AG20443 (cell line): ENCODE data around the gene HFE.

Source experiments
- DNase-seq: peaks from one replicate; pipeline ENCODE4 v3.0.0; 2012; ENCODE audit warnings: low spot score, mixed read lengths

HFE gene

DNA sequence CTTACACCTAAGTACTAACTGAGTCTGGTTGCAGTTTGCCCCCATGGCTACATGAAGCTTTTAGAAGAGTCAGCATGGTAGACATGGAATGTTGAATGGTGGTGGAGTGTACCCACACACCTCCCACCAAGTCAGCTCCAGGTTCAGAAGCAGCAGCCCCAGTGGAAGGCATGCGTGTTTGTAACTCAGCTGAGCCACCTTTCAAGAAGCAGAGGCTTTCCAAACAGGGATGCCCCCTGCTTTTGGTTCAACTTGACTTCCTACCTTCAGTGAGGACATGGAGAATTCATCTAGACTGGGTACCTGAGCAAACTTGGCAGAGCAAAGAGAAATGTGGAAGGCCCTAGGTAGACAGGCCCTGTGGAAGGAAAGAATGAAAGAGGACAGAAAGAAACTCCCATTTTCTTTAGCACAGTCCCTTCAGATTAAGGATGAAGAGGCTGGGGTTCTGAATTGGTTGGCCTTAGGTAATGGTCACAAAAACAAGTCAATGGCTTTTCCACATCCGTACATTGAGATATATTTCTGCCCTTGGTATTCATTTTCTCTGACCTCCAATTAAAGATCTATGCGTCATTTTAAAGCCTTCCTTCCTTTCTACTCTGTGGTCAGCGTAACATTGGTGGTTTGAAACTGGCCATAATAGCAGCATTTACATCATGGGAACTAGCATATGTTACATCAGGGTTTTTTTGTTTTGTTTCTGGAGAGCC, 53.2 kb downstream of the HFE start:
- no peak for DNase-seq

DNA sequence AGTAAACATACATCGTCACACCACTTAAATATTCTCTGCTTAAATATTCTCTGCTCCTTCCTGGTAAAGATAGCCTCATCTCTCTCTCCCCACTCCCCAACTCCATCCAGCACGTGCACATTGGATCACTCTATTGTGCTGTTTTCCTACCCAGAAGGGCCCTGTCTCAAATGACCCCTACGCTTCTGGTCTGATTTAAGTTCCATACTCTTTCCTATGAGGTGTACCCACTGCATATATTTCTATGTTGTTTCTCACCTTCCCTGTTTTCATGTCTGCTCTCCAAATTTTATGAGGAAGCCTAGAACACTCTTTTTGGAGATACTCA, 53.7 kb downstream of the HFE start:
- no peak for DNase-seq

DNA sequence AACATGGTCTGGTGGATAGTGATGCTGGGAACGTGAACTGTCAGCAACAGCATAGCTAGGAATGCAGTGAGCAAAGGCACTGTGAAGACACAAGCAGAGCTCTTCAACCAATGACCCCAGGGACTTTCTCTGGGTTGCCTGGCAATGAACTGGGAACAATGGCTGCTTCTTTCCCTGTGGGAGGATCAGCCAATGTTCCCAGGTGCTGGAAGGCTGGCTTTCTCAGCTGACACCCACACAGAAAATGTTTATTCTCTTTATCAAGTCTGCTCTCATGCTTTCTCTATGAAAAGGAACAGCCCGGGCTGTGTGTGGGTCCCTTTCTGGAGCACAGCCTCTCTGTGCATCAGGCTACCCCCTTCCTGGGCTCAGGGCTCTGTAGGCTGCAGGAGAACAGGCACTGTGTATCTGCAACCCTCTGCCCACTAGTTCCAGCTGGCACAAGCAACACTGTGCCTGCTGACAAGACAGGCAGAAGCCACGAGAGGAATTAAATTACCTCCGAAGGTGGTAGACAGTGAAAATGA, 54.2 kb downstream of the HFE start:
- no peak for DNase-seq

DNA sequence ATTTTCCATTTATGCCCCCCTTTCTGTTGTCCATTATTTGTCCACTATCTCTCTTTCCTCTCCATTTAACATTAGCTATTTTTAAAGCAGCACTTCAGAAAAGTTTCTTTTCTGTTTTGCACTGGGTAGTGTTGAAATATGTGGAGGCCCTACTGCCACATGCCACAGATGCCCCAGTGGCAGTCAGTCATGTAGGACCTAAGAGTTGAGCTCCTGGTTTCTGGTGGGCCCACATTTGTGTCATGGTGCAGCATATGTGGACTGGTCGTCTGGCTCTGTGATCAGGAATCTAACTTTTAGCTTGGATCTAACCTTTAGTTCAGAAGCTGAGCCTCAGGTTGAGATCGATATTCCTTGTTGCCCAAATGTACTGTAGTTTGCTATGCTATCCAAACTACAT, 54.8 kb downstream of the HFE start:
- DNase-seq = no peak
